Kidney epithelial cell (primary cell): ENCODE data around the gene ALDH1A2. TPM values are rescaled to one million over a fixed set of nuclear protein-coding genes. Genes with fewer than 3 reads are reported as not detected.

Source experiments
- DNase-seq: peaks from one replicate; pipeline ENCODE4 v3.0.0-alpha.2; 2010; ENCODE audit warnings: low read depth
- H3K27me3 ChIP-seq: 2 replicates; pipeline ENCODE4 v1.6.0; 2011; ENCODE audit warnings: low read length; ENCODE audit not compliant: control insufficient read depth, insufficient read depth
- H3K36me3 ChIP-seq: 2 replicates; pipeline ENCODE4 v1.5.1; 2011; ENCODE audit warnings: low read length; ENCODE audit not compliant: control insufficient read depth, insufficient read depth
- H3K4me3 ChIP-seq: 2 replicates; pipeline ENCODE4 v1.5.1; 2011; ENCODE audit warnings: low read depth, mild to moderate bottlenecking, control low read depth, low read length
- CTCF ChIP-seq: IDR thresholded peaks from 2 replicates; pipeline ENCODE4 v1.5.1; 2011; ENCODE audit warnings: mild to moderate bottlenecking, moderate library complexity, low read length, control low read depth, inconsistent platforms; ENCODE audit not compliant: insufficient read depth, poor library complexity, severe bottlenecking
- total RNA-seq: library from RNA; depleted of rRNA; stranded (reverse); fragments of >200 nt; gene quantifications from 2 replicates; pipeline ENCODE4 v1.2.3, GENCODE V29; 2015

Gene ALDH1A2
- total RNA-seq, 1 donor from 2014 or later = 23.8 TPM

GRCh38 chr15:57947781-57948180 lies 117.7 kb downstream of the ALDH1A2 start:
- no peak for DNase-seq
- Histone ChIP-seq H3K4me3 (no peak overlapping the region), H3K27me3 (no peaks in the 10 kb centered on the region), H3K36me3 (no peaks in the 10 kb centered on the region)
- no peak for TF ChIP-seq CTCF

GRCh38 chr15:57947282-57947681 lies 118.2 kb downstream of the ALDH1A2 start:
- DNase-seq = no peak
- Histone ChIP-seq H3K4me3 (no peak overlapping the region), H3K36me3 (no peaks in the 10 kb centered on the region), H3K27me3 (no peaks in the 10 kb centered on the region)
- TF ChIP-seq CTCF = no peak

DNA sequence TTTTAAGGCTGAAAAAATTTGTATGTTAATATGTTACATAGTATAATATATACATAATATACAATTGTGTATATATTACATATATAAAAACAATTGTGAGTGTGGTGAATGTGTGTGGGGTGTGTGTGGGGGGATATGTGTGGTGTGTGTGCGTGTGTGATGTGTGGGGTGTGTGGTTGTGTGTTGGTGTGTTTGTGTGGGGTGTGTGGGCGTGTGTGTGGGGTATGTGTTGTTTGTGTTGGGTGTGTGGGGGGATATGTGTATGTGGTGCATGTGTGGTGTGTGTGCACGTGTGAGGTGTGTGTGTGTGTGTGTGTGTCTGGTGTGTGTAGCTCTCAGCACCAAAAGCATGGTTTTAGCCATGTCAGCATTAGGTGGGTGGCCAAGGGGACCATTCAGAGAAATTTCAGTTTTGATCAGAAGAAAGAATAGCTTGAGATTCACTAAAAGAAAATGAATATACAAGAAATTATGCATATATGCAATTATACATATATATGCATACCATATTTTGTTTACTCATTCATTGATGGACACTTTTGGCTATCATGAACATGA lies 118.9 kb downstream of the ALDH1A2 start:
- no peaks in the 10 kb centered on the region for H3K36me3 ChIP-seq
- TF ChIP-seq CTCF = no peak
- H3K4me3 ChIP-seq = no peak overlapping the region
- DNase-seq = no peak
- H3K27me3 ChIP-seq = no peaks in the 10 kb centered on the region

- H3K27me3 ChIP-seq = no peaks in the 10 kb centered on the region
- no peak overlapping the region for H3K4me3 ChIP-seq
- no peak for TF ChIP-seq CTCF
- H3K36me3 ChIP-seq = no peaks in the 10 kb centered on the region
- no peak for DNase-seq
Measured at GRCh38 chr15:57945616-57946015, 119.9 kb downstream of the ALDH1A2 start.

GRCh38 chr15:57943754-57944420 lies 121.6 kb downstream of the ALDH1A2 start:
- TF ChIP-seq CTCF = no peak
- DNase-seq = no peak
- Histone ChIP-seq H3K36me3 (no peaks in the 10 kb centered on the region), H3K4me3 (no peak overlapping the region), H3K27me3 (no peaks in the 10 kb centered on the region)

- Histone ChIP-seq H3K36me3 (no peaks in the 10 kb centered on the region), H3K4me3 (no peak overlapping the region), H3K27me3 (no peaks in the 10 kb centered on the region)
- no peak for TF ChIP-seq CTCF
- DNase-seq = no peak
Measured at GRCh38 chr15:57943171-57943570, 122.3 kb downstream of the ALDH1A2 start.
